Sigmoid colon (tissue), 7 donors: ENCODE results near the gene TMEM129. TPM values are rescaled to one million over a fixed set of nuclear protein-coding genes. Genes with fewer than 3 reads are reported as not detected.

Source experiments
- DNase-seq: peaks from one replicate; pipeline ENCODE4 v3.0.0-alpha.2; 2019
- H3K27ac ChIP-seq, 4 donors: fragments of 200-600 bp; sonication (generic); one replicate each; pipeline ENCODE4 v1.5.1; 2016 to 2019; ENCODE audit warnings: mild to moderate bottlenecking in 1 of 4
- H3K27me3 ChIP-seq, 3 donors: fragments of 200-600 bp; sonication (generic); one replicate each; pipeline ENCODE4 v1.5.1; 2019; ENCODE audit warnings: mild to moderate bottlenecking in 1 of 3
- H3K36me3 ChIP-seq, 4 donors: fragments of 200-600 bp; sonication (generic); one replicate each; pipeline ENCODE4 v1.5.1; 2016 to 2019
- H3K4me1 ChIP-seq, 4 donors: fragments of 200-600 bp; sonication (generic); one replicate each; pipeline ENCODE4 v1.5.1; 2017 to 2019
- H3K4me3 ChIP-seq, 4 donors: fragments of 200-600 bp; sonication (generic); one replicate each; pipeline ENCODE4 v1.5.1; 2017 to 2019; ENCODE audit warnings: mild to moderate bottlenecking in 2 of 4, moderate library complexity in 1 of 4
- H3K9me3 ChIP-seq, 4 donors: fragments of 200-600 bp in 3 of 4; sonication (generic) in 3 of 4; one replicate each; pipeline versions ENCODE4 v1.5.1 to v1.6.1; 2013 to 2019
- EP300 ChIP-seq, 4 donors: sonication (generic); formaldehyde crosslinking; IDR thresholded peaks; one replicate each; pipeline ENCODE4 v1.6.1; 2017; ENCODE audit warnings: antibody characterized with exemption in 4 of 4
- POLR2A ChIP-seq, 2 donors: fragments of 450-650 bp; IDR thresholded peaks; one replicate each; pipeline ENCODE4 v1.6.1; 2016; ENCODE audit warnings: antibody characterized with exemption in 2 of 2, mild to moderate bottlenecking in 2 of 2, moderate library complexity in 2 of 2
- POLR2AphosphoS5 ChIP-seq, 4 donors: sonication (generic); formaldehyde crosslinking; IDR thresholded peaks; one replicate each; pipeline ENCODE4 v1.6.1; 2017; ENCODE audit warnings: antibody characterized with exemption in 4 of 4
- WGBS, 2 donors: extraction: QIAGEN DNeasy Blood & Tissue Kit; methylation state at CpG; one replicate each; pipeline ENCODE4 v1.1.7; 2013; 5-methylcytosine and 5-hydroxymethylcytosine counted together
- intact Hi-C: fragments of 100-400 bp; cut with DNase I; formaldehyde crosslinking; loops from one replicate; pipeline ENCODE4 v1.15.1; 2023
- polyA plus RNA-seq, 3 donors: library from polyadenylated mRNA; stranded (reverse); fragments of 200-250 nt; gene quantifications; one replicate each; pipeline ENCODE4 v1.2.3, GENCODE V29; 2013
- total RNA-seq, 4 donors: library from RNA; depleted of rRNA; stranded (reverse); fragments of >200 nt; gene quantifications; one replicate each; pipeline ENCODE4 v1.1.0, GENCODE V29; 2016
- TF ChIP-seq, protein P1 (sequence below), 4 experiments: fragments of 450-650 bp in 3 of 4; fragments of 200-600 bp in 1 of 4; IDR thresholded peaks; one replicate each; pipeline ENCODE4 v1.5.1; 2016 to 2019; ENCODE audit warnings: antibody characterized with exemption in 4 of 4, mild to moderate bottlenecking in 3 of 4, moderate library complexity in 2 of 4
- donor health status: healthy with polysubstance abuse.
- donor health status: Bipolar disorder and iron deficiency.
- donor health status: healthy.

The TMEM129 gene
- total and polyA plus RNA-seq, 7 donors, result 16.9 to 51.4 (median 42.4) TPM

GRCh38 chr4:1761130-1761689, 40.1 kb upstream of the TMEM129 start:
- peaks cover 4 to 14% (median 9%) of the 10 kb centered on the region in 4 donors for H3K4me1 ChIP-seq
- H3K9me3 ChIP-seq, result no peaks in the 10 kb centered on the region
- DNase-seq, result no peak
- H3K27me3 ChIP-seq, result peaks cover 0 to 8% (median 0%) of the 10 kb centered on the region in 3 donors
- intact Hi-C loops, result no loop called here
- H3K27ac ChIP-seq, result no peak overlapping the region
- H3K4me3 ChIP-seq, result no peak overlapping the region
- no peaks in the 10 kb centered on the region for H3K36me3 ChIP-seq
- TF ChIP-seq POLR2A (IDR thresholded peaks at IDR 0.05), result no peak
- 28 to 65% methylated on average over 32 of the region's 32 CpGs for WGBS, 2 donors

GRCh38 chr4:1760521-1761071, 39.5 kb upstream of the TMEM129 start:
- H3K27ac ChIP-seq, result no peak overlapping the region
- WGBS, 2 donors, result 21 to 72% methylated on average over 25 of the region's 25 CpGs
- TF ChIP-seq EP300 (IDR thresholded peaks at IDR 0.05) (no peak), POLR2AphosphoS5 (IDR thresholded peaks at IDR 0.05) (no peak), POLR2A (IDR thresholded peaks at IDR 0.05) (no peak)
- TF ChIP-seq, protein P1, sequence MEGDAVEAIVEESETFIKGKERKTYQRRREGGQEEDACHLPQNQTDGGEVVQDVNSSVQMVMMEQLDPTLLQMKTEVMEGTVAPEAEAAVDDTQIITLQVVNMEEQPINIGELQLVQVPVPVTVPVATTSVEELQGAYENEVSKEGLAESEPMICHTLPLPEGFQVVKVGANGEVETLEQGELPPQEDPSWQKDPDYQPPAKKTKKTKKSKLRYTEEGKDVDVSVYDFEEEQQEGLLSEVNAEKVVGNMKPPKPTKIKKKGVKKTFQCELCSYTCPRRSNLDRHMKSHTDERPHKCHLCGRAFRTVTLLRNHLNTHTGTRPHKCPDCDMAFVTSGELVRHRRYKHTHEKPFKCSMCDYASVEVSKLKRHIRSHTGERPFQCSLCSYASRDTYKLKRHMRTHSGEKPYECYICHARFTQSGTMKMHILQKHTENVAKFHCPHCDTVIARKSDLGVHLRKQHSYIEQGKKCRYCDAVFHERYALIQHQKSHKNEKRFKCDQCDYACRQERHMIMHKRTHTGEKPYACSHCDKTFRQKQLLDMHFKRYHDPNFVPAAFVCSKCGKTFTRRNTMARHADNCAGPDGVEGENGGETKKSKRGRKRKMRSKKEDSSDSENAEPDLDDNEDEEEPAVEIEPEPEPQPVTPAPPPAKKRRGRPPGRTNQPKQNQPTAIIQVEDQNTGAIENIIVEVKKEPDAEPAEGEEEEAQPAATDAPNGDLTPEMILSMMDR (IDR thresholded peaks at IDR 0.05), result no peak

DNA sequence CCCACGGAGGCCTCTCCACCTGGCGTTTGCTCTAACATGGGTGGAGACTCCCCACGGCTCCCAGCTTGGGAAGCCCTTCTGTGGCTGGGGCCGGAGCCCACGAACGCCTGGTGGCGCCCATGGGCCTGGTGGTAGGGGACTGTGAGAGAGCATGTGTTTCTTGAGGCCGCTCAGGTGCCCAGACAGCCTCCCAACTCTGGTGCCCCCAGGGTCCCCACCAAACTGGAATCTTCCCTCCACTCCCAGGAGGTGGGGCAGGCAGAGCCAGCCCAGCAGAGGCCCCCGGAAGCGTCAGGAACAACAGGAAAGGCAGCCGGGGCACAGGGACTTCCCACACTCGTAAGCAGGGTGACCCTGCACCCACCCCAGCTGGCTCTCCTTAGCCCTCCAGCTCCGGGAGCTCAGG, 38.7 kb upstream of the TMEM129 start:
- TF ChIP-seq EP300 (IDR thresholded peaks at IDR 0.05) (no peak), POLR2A (IDR thresholded peaks at IDR 0.05) (no peak), POLR2AphosphoS5 (IDR thresholded peaks at IDR 0.05) (no peak)
- TF ChIP-seq, protein P1 (IDR thresholded peaks at IDR 0.05), result no peak
- no peaks in the 10 kb centered on the region for H3K9me3 ChIP-seq
- no peaks in the 10 kb centered on the region for H3K36me3 ChIP-seq
- no peak overlapping the region for H3K4me3 ChIP-seq
- no peaks in the 10 kb centered on the region for H3K27me3 ChIP-seq
- peaks cover 4 to 14% (median 9%) of the 10 kb centered on the region in 4 donors for H3K4me1 ChIP-seq
- WGBS, 2 donors, result 57 to 65% methylated on average over 13 of the region's 13 CpGs
- intact Hi-C loops, result no loop called here
- no peak overlapping the region for H3K27ac ChIP-seq
- no peak for DNase-seq

More at GRCh38 chr4:1760521-1761071, 39.5 kb upstream of the TMEM129 start:
- intact Hi-C loops, result no loop called here
- no peak for DNase-seq
- no peaks in the 10 kb centered on the region for H3K9me3 ChIP-seq
- H3K4me3 ChIP-seq, result no peak overlapping the region
- H3K4me1 ChIP-seq, result peaks cover 4 to 14% (median 9%) of the 10 kb centered on the region in 4 donors
- no peaks in the 10 kb centered on the region for H3K36me3 ChIP-seq
- peaks cover 0 to 3% (median 0%) of the 10 kb centered on the region in 3 donors for H3K27me3 ChIP-seq

GRCh38 chr4:1759170-1759817, 38.2 kb upstream of the TMEM129 start:
- no peaks in the 10 kb centered on the region for H3K9me3 ChIP-seq
- no peak overlapping the region for H3K4me3 ChIP-seq
- no peaks in the 10 kb centered on the region for H3K27me3 ChIP-seq
- no peak overlapping the region for H3K27ac ChIP-seq
- no peak for DNase-seq
- H3K4me1 ChIP-seq, result peaks cover 4 to 14% (median 9%) of the 10 kb centered on the region in 4 donors
- intact Hi-C loops, result no loop called here
- no peaks in the 10 kb centered on the region for H3K36me3 ChIP-seq
- no peak for TF ChIP-seq POLR2A (IDR thresholded peaks at IDR 0.05)
- no peak for TF ChIP-seq EP300 (IDR thresholded peaks at IDR 0.05)
- TF ChIP-seq, protein P1 (IDR thresholded peaks at IDR 0.05), result no peak
- no peak for TF ChIP-seq POLR2AphosphoS5 (IDR thresholded peaks at IDR 0.05)
- WGBS, 2 donors, result 85 to 86% methylated on average over 19 of the region's 19 CpGs

DNA sequence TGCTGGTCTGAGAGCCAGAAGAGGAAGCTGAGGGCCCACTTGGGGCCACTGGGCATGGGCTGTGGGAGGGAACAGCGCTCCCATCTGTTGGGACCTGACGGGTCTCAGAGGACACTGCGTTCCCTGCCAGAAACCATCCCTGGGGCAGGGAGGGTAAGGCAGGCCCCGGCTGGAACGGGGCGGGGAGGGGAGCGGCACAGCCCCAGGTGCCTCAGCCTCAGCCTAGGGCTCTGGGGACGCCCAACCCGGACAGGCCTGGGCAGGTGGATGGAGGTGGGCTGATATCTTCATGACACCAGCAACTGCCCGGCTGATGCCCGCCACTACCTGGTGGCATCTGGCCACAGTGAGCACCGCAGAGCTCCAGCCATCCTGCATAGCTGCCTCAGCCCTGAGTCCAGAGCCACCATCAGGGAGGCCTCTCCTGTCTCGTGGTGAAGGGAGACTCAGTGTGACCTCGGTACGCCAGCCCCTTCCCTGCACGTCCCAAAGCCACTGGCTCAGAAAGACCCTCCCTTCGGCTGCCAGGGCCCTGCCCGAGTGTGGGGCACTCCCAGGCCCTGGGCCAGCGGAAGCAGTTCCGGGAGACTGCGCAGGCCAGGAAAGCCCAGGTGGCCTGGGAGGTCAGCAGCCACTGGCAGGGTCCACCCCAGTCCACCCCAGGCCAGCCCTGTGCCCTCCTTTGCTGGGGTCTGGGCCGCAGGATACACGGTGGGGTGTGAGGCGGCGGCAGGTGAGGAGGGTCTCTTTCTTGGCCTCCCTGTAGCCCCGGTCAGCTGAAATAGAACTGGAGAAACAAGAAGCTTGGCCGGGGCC, 37.4 kb upstream of the TMEM129 start:
- Histone ChIP-seq H3K27me3 (no peaks in the 10 kb centered on the region), H3K9me3 (no peaks in the 10 kb centered on the region), H3K36me3 (no peaks in the 10 kb centered on the region), H3K27ac (no peak overlapping the region), H3K4me3 (no peak overlapping the region), H3K4me1 (peaks cover under 1 to 7% (median 5%) of the 10 kb centered on the region in 4 donors)
- DNase-seq, result no peak
- intact Hi-C loops, result no loop called here
- WGBS, 2 donors, result 71 to 86% methylated on average over 27 of the region's 27 CpGs
- TF ChIP-seq, protein P1 (IDR thresholded peaks at IDR 0.05), result no peak
- TF ChIP-seq POLR2AphosphoS5 (IDR thresholded peaks at IDR 0.05), result no peak
- no peak for TF ChIP-seq POLR2A (IDR thresholded peaks at IDR 0.05)
- no peak for TF ChIP-seq EP300 (IDR thresholded peaks at IDR 0.05)
